HepG2 (cell line): ENCODE measurements around the gene MAPK14. TPM values are rescaled to one million over a fixed set of nuclear protein-coding genes. Genes with fewer than 3 reads are reported as not detected.

Experiments used
- ARNT2 ChIP-seq: sonication (generic); formaldehyde crosslinking; IDR thresholded peaks from 2 replicates; pipeline ENCODE4 v1.8.0; 2022; ENCODE audit warnings: mild to moderate bottlenecking, low read depth, missing genetic modification reagents, moderate library complexity
- FOSL1 ChIP-seq: sonication (generic); formaldehyde crosslinking; IDR thresholded peaks from 2 replicates; pipeline ENCODE4 v1.9.0; 2021; ENCODE audit warnings: missing genetic modification reagents, borderline replicate concordance
- FOXC1 ChIP-seq: sonication (generic); formaldehyde crosslinking; IDR thresholded peaks from 2 replicates; pipeline ENCODE4 v1.8.0; 2022; ENCODE audit warnings: mild to moderate bottlenecking, missing genetic modification reagents, borderline replicate concordance
- IRX3 ChIP-seq: sonication (generic); formaldehyde crosslinking; IDR thresholded peaks from 2 replicates; pipeline ENCODE4 v1.8.1; 2023; ENCODE audit warnings: mild to moderate bottlenecking, low read depth, missing genetic modification reagents, borderline replicate concordance
- MTF1 ChIP-seq: sonication (generic); formaldehyde crosslinking; IDR thresholded peaks from 2 replicates; pipeline ENCODE4 v1.5.0; 2020; ENCODE audit warnings: missing genetic modification reagents
- NFE2L1 ChIP-seq: sonication (generic); formaldehyde crosslinking; IDR thresholded peaks from 2 replicates; pipeline ENCODE4 v1.4.0; 2020; ENCODE audit warnings: missing genetic modification reagents, mild to moderate bottlenecking, borderline replicate concordance
- NPAS2 ChIP-seq: sonication (generic); formaldehyde crosslinking; IDR thresholded peaks from 2 replicates; pipeline ENCODE4 v1.8.0; 2022; ENCODE audit warnings: mild to moderate bottlenecking, missing genetic modification reagents, borderline replicate concordance
- ONECUT2 ChIP-seq: sonication (generic); formaldehyde crosslinking; IDR thresholded peaks from 2 replicates; pipeline ENCODE4 v1.4.0; 2020; ENCODE audit warnings: missing genetic modification reagents
- PHF21A ChIP-seq: sonication (generic); formaldehyde crosslinking; IDR thresholded peaks from 2 replicates; pipeline ENCODE4 v1.5.0; 2020; ENCODE audit warnings: mild to moderate bottlenecking, missing genetic modification reagents
- SAFB2 ChIP-seq: sonication (generic); formaldehyde crosslinking; IDR thresholded peaks from 2 replicates; pipeline ENCODE4 v1.5.1; 2020; ENCODE audit warnings: missing genetic modification reagents, low read depth, mild to moderate bottlenecking, borderline replicate concordance
- SAP130 ChIP-seq: IDR thresholded peaks from 2 replicates; pipeline ENCODE4 v1.6.1; 2016; ENCODE audit warnings: low read depth
- SMAD9 ChIP-seq: sonication (generic); formaldehyde crosslinking; IDR thresholded peaks from 2 replicates; pipeline ENCODE4 v1.5.1; 2020; ENCODE audit warnings: mild to moderate bottlenecking, missing genetic modification reagents
- STAT5B ChIP-seq: sonication (generic); formaldehyde crosslinking; IDR thresholded peaks from 2 replicates; pipeline ENCODE4 v1.4.0; 2020; ENCODE audit warnings: missing genetic modification reagents
- TEAD3 ChIP-seq: optimal IDR thresholded peaks from 2 replicates; pipeline ENCODE3; 2016; ENCODE audit warnings: borderline replicate concordance
- THAP11 ChIP-seq: IDR thresholded peaks from 2 replicates; pipeline ENCODE4 v1.6.1; 2016; ENCODE audit warnings: missing biosample characterization, missing genetic modification reagents
- ZNF136 ChIP-seq: sonication (generic); formaldehyde crosslinking; IDR thresholded peaks from 2 replicates; pipeline ENCODE4 v1.8.1; 2022; ENCODE audit warnings: low read depth, mild to moderate bottlenecking, moderate library complexity, missing genetic modification reagents
- ZNF160 ChIP-seq: sonication (generic); formaldehyde crosslinking; IDR thresholded peaks from 2 replicates; pipeline ENCODE4 v1.8.0; 2022; ENCODE audit warnings: mild to moderate bottlenecking, inconsistent platforms, missing genetic modification reagents
- ZNF354B ChIP-seq: sonication (generic); formaldehyde crosslinking; IDR thresholded peaks from 2 replicates; pipeline ENCODE4 v1.8.0; 2022; ENCODE audit warnings: mild to moderate bottlenecking, missing genetic modification reagents
- ZNF501 ChIP-seq: sonication (generic); formaldehyde crosslinking; IDR thresholded peaks from 2 replicates; pipeline ENCODE4 v1.5.1; 2020; ENCODE audit warnings: mild to moderate bottlenecking, moderate library complexity, missing genetic modification reagents
- ZNF543 ChIP-seq: sonication (generic); formaldehyde crosslinking; IDR thresholded peaks from 2 replicates; pipeline ENCODE4 v1.4.0; 2020; ENCODE audit warnings: mild to moderate bottlenecking, missing genetic modification reagents
- ZNF564 ChIP-seq: sonication (generic); formaldehyde crosslinking; IDR thresholded peaks from 2 replicates; pipeline ENCODE4 v1.8.1; 2023; ENCODE audit warnings: mild to moderate bottlenecking, missing genetic modification reagents
- ZNF567 ChIP-seq: sonication (generic); formaldehyde crosslinking; IDR thresholded peaks from 2 replicates; pipeline ENCODE4 v1.8.1; 2023; ENCODE audit warnings: mild to moderate bottlenecking, missing genetic modification reagents, borderline replicate concordance
- ZNF577 ChIP-seq: sonication (generic); formaldehyde crosslinking; IDR thresholded peaks from 2 replicates; pipeline ENCODE4 v1.4.0; 2020; ENCODE audit warnings: mild to moderate bottlenecking, low read depth, missing genetic modification reagents, borderline replicate concordance
- ZNF597 ChIP-seq: sonication (generic); formaldehyde crosslinking; IDR thresholded peaks from 2 replicates; pipeline ENCODE4 v1.5.0; 2020; ENCODE audit warnings: missing genetic modification reagents
- ZNF616 ChIP-seq: sonication (generic); formaldehyde crosslinking; IDR thresholded peaks from 2 replicates; pipeline ENCODE4 v1.5.0; 2020; ENCODE audit warnings: low read depth, mild to moderate bottlenecking, missing genetic modification reagents
- ZNF83 ChIP-seq: sonication (generic); formaldehyde crosslinking; IDR thresholded peaks from 2 replicates; pipeline ENCODE4 v1.4.0; 2020; ENCODE audit warnings: missing genetic modification reagents, mild to moderate bottlenecking, borderline replicate concordance
- polyA plus RNA-seq, 8 experiments: library from polyadenylated mRNA; depleted of rRNA in 3 of 8; stranded (reverse) in 7 of 8; unstranded in 1 of 8; fragments of >200 nt; fragmentation: Illumina TruSeq in 4 of 8; extraction: Trizol in 4 of 8; gene quantifications; 2 replicates each; pipeline versions ENCODE4 v1.2.1 to v1.2.3, GENCODE V29; 2011 to 2016; ENCODE audit warnings: low read depth in 4 of 8, missing spikeins in 1 of 8, mixed read lengths in 1 of 8; ENCODE audit not compliant: insufficient read depth in 1 of 8
- total RNA-seq, 5 experiments: library from RNA; depleted of rRNA; stranded (reverse); fragments of >200 nt; fragmentation: Illumina TruSeq; extraction: Trizol; gene quantifications; 2 replicates each; pipeline ENCODE4 v1.2.3, GENCODE V29; 2016; ENCODE audit warnings: low read depth in 1 of 5
- TF ChIP-seq, protein P1 (sequence below): sonication (generic); formaldehyde crosslinking; IDR thresholded peaks from 2 replicates; pipeline ENCODE4 v1.5.0; 2020; ENCODE audit warnings: mild to moderate bottlenecking, missing genetic modification reagents

MAPK14 gene
- total and polyA plus RNA-seq, 2 of the 13 experiments (the other 11 are each of a cell fraction or from before 2014, with no cell fraction given), result 66.3 to 67.3 TPM

- TF ChIP-seq, protein P1, sequence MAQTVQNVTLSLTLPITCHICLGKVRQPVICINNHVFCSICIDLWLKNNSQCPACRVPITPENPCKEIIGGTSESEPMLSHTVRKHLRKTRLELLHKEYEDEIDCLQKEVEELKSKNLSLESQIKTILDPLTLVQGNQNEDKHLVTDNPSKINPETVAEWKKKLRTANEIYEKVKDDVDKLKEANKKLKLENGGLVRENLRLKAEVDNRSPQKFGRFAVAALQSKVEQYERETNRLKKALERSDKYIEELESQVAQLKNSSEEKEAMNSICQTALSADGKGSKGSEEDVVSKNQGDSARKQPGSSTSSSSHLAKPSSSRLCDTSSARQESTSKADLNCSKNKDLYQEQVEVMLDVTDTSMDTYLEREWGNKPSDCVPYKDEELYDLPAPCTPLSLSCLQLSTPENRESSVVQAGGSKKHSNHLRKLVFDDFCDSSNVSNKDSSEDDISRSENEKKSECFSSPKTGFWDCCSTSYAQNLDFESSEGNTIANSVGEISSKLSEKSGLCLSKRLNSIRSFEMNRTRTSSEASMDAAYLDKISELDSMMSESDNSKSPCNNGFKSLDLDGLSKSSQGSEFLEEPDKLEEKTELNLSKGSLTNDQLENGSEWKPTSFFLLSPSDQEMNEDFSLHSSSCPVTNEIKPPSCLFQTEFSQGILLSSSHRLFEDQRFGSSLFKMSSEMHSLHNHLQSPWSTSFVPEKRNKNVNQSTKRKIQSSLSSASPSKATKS (CRISPR knock-in tag), result no peak
- no peak for TF ChIP-seq SMAD9 (CRISPR knock-in tag)
- no peak for TF ChIP-seq ZNF354B (CRISPR knock-in tag)
- TF ChIP-seq ZNF543, result no peak
- TF ChIP-seq ZNF616 (CRISPR knock-in tag), result no peak
- TF ChIP-seq NFE2L1 (CRISPR knock-in tag), result no peak
- TF ChIP-seq ZNF501 (CRISPR knock-in tag), result peak; percentile 92
- no peak for TF ChIP-seq IRX3 (CRISPR knock-in tag)
- TF ChIP-seq STAT5B (CRISPR knock-in tag), result peak; percentile 48; the same call in 1 of the 2 replicates
- no peak for TF ChIP-seq ZNF160 (CRISPR knock-in tag)
- no peak for TF ChIP-seq NPAS2 (CRISPR knock-in tag)
- 0 out of 2 replicates have a peak, but pooled peaks have one; percentile 53 for TF ChIP-seq ZNF567
- no peak for TF ChIP-seq ZNF577 (CRISPR knock-in tag)
- no peak; the same call in 1 of the 2 replicates for TF ChIP-seq FOXC1
- peak; percentile 88; the same call in 1 of the 2 replicates for TF ChIP-seq ZNF136
- peak; percentile 66; the same call in 1 of the 2 replicates for TF ChIP-seq ZNF564 (CRISPR knock-in tag)
- no peak; the same call in 1 of the 2 replicates for TF ChIP-seq SAFB2 (CRISPR knock-in tag)
- no peak for TF ChIP-seq FOSL1 (CRISPR knock-in tag)
- TF ChIP-seq ONECUT2, result no peak
- peak; percentile 89 for TF ChIP-seq PHF21A (CRISPR knock-in tag)
- peak; percentile 97 for TF ChIP-seq SAP130
- 0 out of 2 replicates have a peak, but pooled peaks have one; percentile 17 for TF ChIP-seq ARNT2
- peak; percentile 84 for TF ChIP-seq THAP11 (CRISPR knock-in tag)
- no peak for TF ChIP-seq MTF1 (CRISPR knock-in tag)
- no peak for TF ChIP-seq ZNF597 (CRISPR knock-in tag)
- no peak; the same call in 1 of the 2 replicates for TF ChIP-seq ZNF83 (CRISPR knock-in tag)
- peak; percentile 91 for TF ChIP-seq TEAD3 (CRISPR knock-in tag)
Observed at GRCh38 chr6:36095497-36096391, 68.1 kb downstream of the MAPK14 start (continued).
